Osteoblast (primary cell): ENCODE results near the gene NKAIN2. TPM values are rescaled to one million over a fixed set of nuclear protein-coding genes. Genes with fewer than 3 reads are reported as not detected.
"Not testable (repeated sequence)": the region's sequence is repeated elsewhere in the genome, so short reads cannot be mapped to it uniquely, and the experiment has no call there.

ENCODE experiments used
- DNase-seq: peaks from one replicate; pipeline ENCODE4 v3.0.0; 2011; ENCODE audit warnings: low spot score, mixed read lengths; ENCODE audit not compliant: insufficient read length; ENCODE audit errors: missing footprints
- H2AFZ ChIP-seq: 2 replicates; pipeline ENCODE4 v1.6.0; 2011; ENCODE audit warnings: mild to moderate bottlenecking, low read length
- H3K27ac ChIP-seq: 2 replicates; pipeline ENCODE4 v1.5.1; 2011; ENCODE audit warnings: mild to moderate bottlenecking, low read depth, low read length, moderate library complexity
- H3K27me3 ChIP-seq: 2 replicates; pipeline ENCODE4 v1.6.0; 2012; ENCODE audit warnings: mild to moderate bottlenecking, control low read depth, inconsistent platforms, low read length, moderate library complexity; ENCODE audit not compliant: insufficient read depth
- H3K36me3 ChIP-seq: 2 replicates; pipeline ENCODE4 v1.5.1; 2011; ENCODE audit warnings: mild to moderate bottlenecking, low read length, control low read depth, moderate library complexity; ENCODE audit not compliant: insufficient read depth
- H3K4me1 ChIP-seq: 2 replicates; pipeline ENCODE4 v1.5.1; 2011; ENCODE audit warnings: mild to moderate bottlenecking, low read length, control low read depth, moderate library complexity; ENCODE audit not compliant: insufficient read depth
- H3K4me2 ChIP-seq: 2 replicates; pipeline ENCODE4 v1.6.0; 2011; ENCODE audit warnings: mild to moderate bottlenecking, low read length; ENCODE audit not compliant: insufficient read depth
- H3K4me3 ChIP-seq: fragments of 200-600 bp; sonication (generic); 3 replicates; pipeline ENCODE4 v1.5.1; 2012; ENCODE audit warnings: mild to moderate bottlenecking, low read length, inconsistent platforms; ENCODE audit not compliant: insufficient read depth
- H3K79me2 ChIP-seq: 2 replicates; pipeline ENCODE4 v1.6.0; 2012; ENCODE audit warnings: mild to moderate bottlenecking, low read length, control low read depth, inconsistent platforms; ENCODE audit not compliant: insufficient read depth
- H3K9me3 ChIP-seq: 2 replicates; pipeline ENCODE4 v1.5.1; 2011; ENCODE audit warnings: low read depth, low read length, control low read depth
- H4K20me1 ChIP-seq: 2 replicates; pipeline ENCODE4 v1.6.0; 2012; ENCODE audit warnings: mild to moderate bottlenecking, low read length, control low read depth; ENCODE audit not compliant: insufficient read depth
- total RNA-seq: library from RNA; depleted of rRNA; stranded (reverse); fragments of >200 nt; gene quantifications from 2 replicates; pipeline ENCODE4 v1.2.3, GENCODE V29; 2012
- TF ChIP-seq, protein P1 (sequence below): IDR thresholded peaks from 2 replicates; pipeline ENCODE4 v1.5.1; 2011; ENCODE audit warnings: mild to moderate bottlenecking, low read depth, low read length, moderate library complexity; ENCODE audit errors: extremely low read depth

NKAIN2 gene
- total RNA-seq, 1 donor: under 0.01 TPM

DNA sequence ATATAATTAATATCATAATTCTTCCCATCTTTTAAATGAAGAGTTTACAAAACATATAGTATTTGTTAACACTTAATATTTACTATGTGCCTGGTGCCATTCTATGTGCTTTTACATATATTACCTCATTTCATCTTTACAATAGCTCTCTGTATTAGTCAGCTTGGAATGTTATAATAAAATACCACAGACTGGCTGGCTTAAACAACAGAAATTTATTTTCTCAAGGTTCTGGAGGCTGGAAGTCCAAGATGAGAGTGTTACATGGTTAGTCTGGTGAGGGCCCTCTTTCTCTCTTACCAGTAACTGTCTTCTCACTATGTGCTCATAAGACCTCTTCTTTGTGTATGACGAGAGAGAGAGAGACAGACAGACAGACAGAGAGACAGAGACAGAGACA lies 110.2 kb downstream of the NKAIN2 start:
- no peaks in the 10 kb centered on the region for H3K79me2 ChIP-seq
- H2AFZ ChIP-seq: no peak overlapping the region
- no peak overlapping the region for H3K4me2 ChIP-seq
- H3K4me3 ChIP-seq: no peak overlapping the region
- DNase-seq: no peak
- H3K27ac ChIP-seq: no peak overlapping the region
- H4K20me1 ChIP-seq: no peaks in the 10 kb centered on the region
- no peaks in the 10 kb centered on the region for H3K27me3 ChIP-seq
- no peaks in the 10 kb centered on the region for H3K9me3 ChIP-seq
- TF ChIP-seq, protein P1, sequence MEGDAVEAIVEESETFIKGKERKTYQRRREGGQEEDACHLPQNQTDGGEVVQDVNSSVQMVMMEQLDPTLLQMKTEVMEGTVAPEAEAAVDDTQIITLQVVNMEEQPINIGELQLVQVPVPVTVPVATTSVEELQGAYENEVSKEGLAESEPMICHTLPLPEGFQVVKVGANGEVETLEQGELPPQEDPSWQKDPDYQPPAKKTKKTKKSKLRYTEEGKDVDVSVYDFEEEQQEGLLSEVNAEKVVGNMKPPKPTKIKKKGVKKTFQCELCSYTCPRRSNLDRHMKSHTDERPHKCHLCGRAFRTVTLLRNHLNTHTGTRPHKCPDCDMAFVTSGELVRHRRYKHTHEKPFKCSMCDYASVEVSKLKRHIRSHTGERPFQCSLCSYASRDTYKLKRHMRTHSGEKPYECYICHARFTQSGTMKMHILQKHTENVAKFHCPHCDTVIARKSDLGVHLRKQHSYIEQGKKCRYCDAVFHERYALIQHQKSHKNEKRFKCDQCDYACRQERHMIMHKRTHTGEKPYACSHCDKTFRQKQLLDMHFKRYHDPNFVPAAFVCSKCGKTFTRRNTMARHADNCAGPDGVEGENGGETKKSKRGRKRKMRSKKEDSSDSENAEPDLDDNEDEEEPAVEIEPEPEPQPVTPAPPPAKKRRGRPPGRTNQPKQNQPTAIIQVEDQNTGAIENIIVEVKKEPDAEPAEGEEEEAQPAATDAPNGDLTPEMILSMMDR: no peak
- no peaks in the 10 kb centered on the region for H3K36me3 ChIP-seq
- H3K4me1 ChIP-seq: no peaks in the 10 kb centered on the region

DNA sequence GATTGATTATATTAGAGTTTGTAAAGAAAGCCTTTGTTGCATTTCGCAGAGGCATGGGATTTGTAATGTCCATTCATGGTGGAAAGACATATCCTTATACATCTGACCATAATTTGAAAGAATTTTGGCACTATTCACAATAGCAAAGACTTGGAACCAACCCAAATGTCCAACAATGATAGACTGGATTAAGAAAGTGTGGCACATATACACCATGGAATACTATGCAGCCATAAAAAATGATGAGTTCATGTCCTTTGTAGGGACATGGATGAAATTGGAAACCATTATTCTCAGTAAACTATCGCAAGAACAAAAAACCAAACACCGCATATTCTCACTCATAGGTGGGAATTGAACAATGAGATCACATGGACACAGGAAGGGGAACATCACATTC lies 119.7 kb downstream of the NKAIN2 start:
- not testable (repeated sequence) for H3K4me3 ChIP-seq, H4K20me1 ChIP-seq, H3K9me3 ChIP-seq, H3K27ac ChIP-seq, DNase-seq, H3K79me2 ChIP-seq, H2AFZ ChIP-seq, H3K27me3 ChIP-seq, H3K4me1 ChIP-seq, H3K4me2 ChIP-seq, H3K36me3 ChIP-seq

DNA sequence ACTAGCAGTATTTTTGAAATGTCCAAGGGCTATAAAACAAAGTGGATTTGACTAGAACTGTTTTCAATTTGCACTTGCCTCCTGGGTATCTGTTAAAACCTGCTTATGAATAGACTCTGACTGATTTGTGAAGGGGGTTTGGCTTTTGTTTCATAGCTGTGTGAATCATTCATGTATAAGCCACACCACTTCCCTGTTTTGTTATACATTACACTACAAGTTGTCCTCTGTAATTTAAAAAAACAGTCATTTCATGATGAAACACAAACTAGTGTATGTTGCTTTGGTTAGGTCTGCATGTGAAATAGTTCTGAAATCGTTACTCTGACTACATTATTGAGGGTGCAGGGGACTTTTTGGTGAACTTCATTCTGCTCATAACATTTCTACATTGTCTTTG lies 121.7 kb downstream of the NKAIN2 start:
- Histone ChIP-seq H3K36me3 (no peaks in the 10 kb centered on the region), H3K4me2 (no peak overlapping the region), H3K27ac (no peak overlapping the region), H2AFZ (no peak overlapping the region), H3K9me3 (no peaks in the 10 kb centered on the region), H3K4me3 (no peak overlapping the region), H4K20me1 (no peaks in the 10 kb centered on the region), H3K4me1 (no peaks in the 10 kb centered on the region), H3K27me3 (no peaks in the 10 kb centered on the region), H3K79me2 (no peaks in the 10 kb centered on the region)
- no peak for DNase-seq
- TF ChIP-seq, protein P1: no peak

DNA sequence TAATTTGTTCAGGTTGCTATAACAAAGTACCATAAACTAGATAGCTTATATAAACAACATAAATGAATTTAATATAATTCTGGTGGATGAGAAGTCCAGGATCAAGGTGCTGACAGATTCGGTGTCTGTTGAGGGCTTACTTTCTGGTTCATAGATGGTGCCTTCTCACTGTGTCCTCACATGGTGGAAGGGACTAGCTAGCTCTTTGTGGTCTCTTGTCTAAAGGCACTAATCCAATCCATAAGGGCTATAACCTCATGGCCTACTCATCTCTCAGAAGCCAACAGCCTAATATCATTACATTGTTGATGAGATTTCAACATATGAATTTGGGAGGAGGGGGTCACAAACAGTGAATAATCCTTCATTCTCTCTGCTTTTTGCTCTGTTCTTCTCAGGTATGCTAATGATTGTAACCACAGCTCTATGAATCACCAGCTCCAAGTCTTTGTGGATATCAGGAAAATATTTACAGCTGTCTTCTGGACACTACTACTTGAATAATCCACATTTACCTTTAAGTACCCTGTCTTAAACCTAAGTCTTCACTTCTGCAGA lies 122.3 kb downstream of the NKAIN2 start:
- TF ChIP-seq, protein P1: no peak
- H4K20me1 ChIP-seq: no peaks in the 10 kb centered on the region
- no peak overlapping the region for H3K4me2 ChIP-seq
- no peaks in the 10 kb centered on the region for H3K79me2 ChIP-seq
- no peaks in the 10 kb centered on the region for H3K4me1 ChIP-seq
- H3K36me3 ChIP-seq: no peaks in the 10 kb centered on the region
- no peak overlapping the region for H3K4me3 ChIP-seq
- no peaks in the 10 kb centered on the region for H3K27me3 ChIP-seq
- no peaks in the 10 kb centered on the region for H3K9me3 ChIP-seq
- no peak overlapping the region for H3K27ac ChIP-seq
- no peak for DNase-seq
- no peak overlapping the region for H2AFZ ChIP-seq

DNA sequence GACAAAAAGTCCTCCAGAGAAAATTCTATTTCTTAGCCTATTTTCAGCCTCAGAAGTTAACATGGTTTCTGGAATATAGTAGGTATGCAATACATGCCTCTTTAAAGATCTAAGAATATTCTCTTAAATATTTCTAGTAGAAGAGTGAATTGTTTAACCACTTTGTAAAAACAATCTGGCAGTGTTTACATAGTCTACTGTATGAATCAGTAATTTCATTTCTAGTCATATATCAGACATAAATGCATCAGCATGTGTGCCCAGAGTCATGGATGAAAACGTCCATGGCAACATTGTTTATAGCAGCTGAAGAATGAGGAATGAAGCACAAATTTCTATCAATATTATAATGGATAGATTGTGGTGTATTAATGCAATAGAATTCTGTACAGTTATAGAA lies 124.9 kb downstream of the NKAIN2 start:
- Histone ChIP-seq H3K4me3 (no peak overlapping the region), H3K27me3 (no peaks in the 10 kb centered on the region), H3K4me1 (no peaks in the 10 kb centered on the region), H3K4me2 (no peak overlapping the region), H2AFZ (no peak overlapping the region), H4K20me1 (no peaks in the 10 kb centered on the region), H3K79me2 (no peaks in the 10 kb centered on the region), H3K36me3 (no peaks in the 10 kb centered on the region), H3K9me3 (no peaks in the 10 kb centered on the region), H3K27ac (no peak overlapping the region)
- TF ChIP-seq, protein P1: no peak
- no peak for DNase-seq
